HPDE6-E6E7 (cell line): Measurements from ENCODE around the gene OSCAR.

ENCODE experiments used
- DNase-seq: peaks from one replicate; pipeline ENCODE4 v3.0.0; 2011; ENCODE audit warnings: missing footprints; ENCODE audit errors: extremely low spot score

Gene OSCAR

GRCh38 chr19:54094426-54095000 lies 6.1 kb downstream of the OSCAR start:
- no peak for DNase-seq

GRCh38 chr19:54084410-54084809 lies 16.2 kb downstream of the OSCAR start:
- no peak for DNase-seq

- no peak for DNase-seq
Observed at GRCh38 chr19:54081032-54081431, 19.6 kb downstream of the OSCAR start, which contains the start of gene TARM1. TARM1 (minus strand) TSS chr19:54081365; CDS start chr19:54081340, 25 bp downstream.

GRCh38 chr19:54077334-54077733 lies 23.3 kb downstream of the OSCAR start:
- no peak for DNase-seq

GRCh38 chr19:54074851-54075250 lies 25.8 kb downstream of the OSCAR start:
- DNase-seq: no peak

- DNase-seq: no peak
Observed at GRCh38 chr19:54073829-54074228, 26.8 kb downstream of the OSCAR start.

- no peak for DNase-seq
Observed at GRCh38 chr19:54069470-54069869, 31.1 kb downstream of the OSCAR start.

GRCh38 chr19:54063350-54064116 lies 37.1 kb downstream of the OSCAR start, which contains the start of gene VSTM1:
VSTM1 (minus strand) TSS chr19:54063897; CDS start chr19:54063777, 120 bp downstream.
- DNase-seq: no peak

- no peak for DNase-seq
Observed at GRCh38 chr19:54062643-54063042, 38.0 kb downstream of the OSCAR start.

GRCh38 chr19:54047616-54048015 lies 53.0 kb downstream of the OSCAR start:
- DNase-seq: no peak

- no peak for DNase-seq
Observed at GRCh38 chr19:54045771-54046170, 54.8 kb downstream of the OSCAR start.
